Activated CD8-positive, alpha-beta memory T cell treated with anti-CD3 and anti-CD28 coated beads, Interleukin-2, amount 50 U/mL, for 48 hours (primary cell): ENCODE measurements around the gene DENND2C.

ENCODE experiments used
- DNase-seq: peaks from one replicate; pipeline ENCODE4 v3.0.0-alpha.2; 2020

Gene DENND2C

DNA sequence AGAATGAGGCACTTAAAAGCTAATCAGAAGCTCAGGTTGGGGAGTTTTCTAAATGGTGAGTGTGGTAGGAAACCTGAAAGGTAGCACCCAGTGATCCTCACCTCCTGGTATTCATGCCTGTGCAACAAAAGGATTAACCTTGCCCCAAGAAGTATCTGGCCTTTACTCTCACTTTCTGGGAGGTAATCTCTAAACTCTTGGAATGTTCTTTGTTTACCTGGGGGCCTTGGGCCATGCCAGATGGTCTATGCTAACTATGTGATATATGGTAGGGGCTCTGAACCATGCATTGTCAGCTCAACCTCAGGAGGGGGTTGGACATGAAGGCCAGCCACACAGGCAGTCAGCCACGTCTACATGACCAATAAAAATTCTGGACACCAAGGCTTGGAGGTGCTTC is 134.4 kb downstream of the DENND2C start:
- DNase-seq, result no peak
